Inferior parietal cortex (tissue), 1 donor: ENCODE measurements around the gene CDC25C.
A peak's percentile ranks its signal among the peaks of the same experiment; 100 is the strongest.
"Not testable (repeated sequence)": the region's sequence is repeated elsewhere in the genome, so short reads cannot be mapped to it uniquely, and the experiment has no call there.

Experiments
- DNase-seq: peaks from one replicate; pipeline ENCODE4 v3.0.0-alpha.2; 2016; ENCODE audit errors: extremely low spot score

CDC25C gene

DNA sequence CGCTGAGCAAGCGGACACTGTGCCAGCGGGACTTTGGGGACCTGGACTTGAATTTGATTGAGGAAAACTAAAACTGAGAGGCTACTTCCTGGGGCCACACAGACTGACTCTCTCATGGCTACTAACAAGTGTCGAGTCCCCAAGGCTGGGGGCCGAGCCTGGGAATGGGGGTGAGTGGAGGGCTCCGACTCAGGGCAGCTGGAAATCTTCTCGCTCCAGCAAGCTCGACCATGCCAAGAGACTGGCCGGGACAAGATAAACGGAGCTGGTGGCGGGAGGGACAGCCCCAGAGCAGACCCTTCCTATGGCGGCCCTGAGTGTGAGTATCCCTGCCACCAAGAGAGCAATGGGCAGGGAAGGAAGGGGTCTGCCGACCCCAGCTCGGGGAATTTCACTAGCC lies 15.3 kb upstream of the CDC25C start:
- no peak for DNase-seq

DNA sequence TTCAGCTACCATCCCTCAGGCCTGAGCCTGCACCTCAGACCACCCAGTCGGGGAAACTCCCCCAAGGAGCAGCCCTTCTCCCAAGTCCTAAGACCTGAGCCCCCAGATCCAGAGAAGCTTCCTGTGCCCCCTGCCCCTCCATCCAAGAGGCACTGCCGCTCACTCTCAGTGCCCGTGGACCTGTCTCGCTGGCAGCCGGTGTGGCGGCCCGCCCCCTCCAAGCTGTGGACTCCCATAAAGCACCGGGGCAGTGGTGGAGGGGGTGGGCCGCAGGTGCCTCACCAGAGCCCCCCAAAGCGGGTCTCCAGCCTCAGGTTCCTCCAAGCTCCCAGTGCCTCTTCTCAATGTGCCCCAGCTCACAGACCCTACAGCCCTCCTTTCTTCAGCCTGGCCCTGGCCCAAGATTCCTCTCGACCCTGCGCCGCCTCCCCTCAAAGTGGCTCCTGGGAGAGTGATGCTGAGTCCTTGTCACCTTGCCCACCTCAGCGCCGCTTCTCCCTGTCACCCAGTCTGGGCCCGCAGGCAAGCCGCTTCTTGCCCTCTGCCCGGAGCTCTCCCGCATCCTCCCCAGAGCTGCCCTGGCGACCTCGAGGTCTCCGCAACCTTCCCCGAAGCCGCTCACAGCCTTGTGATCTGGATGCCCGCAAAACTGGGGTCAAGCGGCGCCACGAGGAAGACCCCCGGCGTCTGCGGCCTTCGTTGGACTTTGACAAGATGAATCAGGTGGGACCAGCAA lies 13.5 kb upstream of the CDC25C start:
- no peak for DNase-seq

DNA sequence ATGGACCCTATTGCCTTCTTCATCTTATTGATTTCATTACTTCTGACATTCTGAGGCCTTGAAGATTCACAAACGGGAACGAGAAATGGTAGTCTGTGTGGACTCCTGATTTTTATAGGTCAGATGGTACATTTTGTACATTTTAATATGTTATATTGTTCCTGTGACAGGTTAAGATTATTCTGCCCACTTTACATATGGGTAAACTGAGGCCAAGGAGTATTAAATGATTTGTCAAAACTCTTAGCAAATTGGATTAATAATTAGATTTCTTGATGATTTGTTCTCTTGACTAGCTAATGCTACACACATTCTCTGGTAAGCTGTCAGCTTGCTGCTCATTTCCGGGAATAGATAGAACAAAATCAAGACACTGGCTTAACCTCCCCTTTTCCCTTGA lies 8.4 kb upstream of the CDC25C start:
- no peak for DNase-seq

DNA sequence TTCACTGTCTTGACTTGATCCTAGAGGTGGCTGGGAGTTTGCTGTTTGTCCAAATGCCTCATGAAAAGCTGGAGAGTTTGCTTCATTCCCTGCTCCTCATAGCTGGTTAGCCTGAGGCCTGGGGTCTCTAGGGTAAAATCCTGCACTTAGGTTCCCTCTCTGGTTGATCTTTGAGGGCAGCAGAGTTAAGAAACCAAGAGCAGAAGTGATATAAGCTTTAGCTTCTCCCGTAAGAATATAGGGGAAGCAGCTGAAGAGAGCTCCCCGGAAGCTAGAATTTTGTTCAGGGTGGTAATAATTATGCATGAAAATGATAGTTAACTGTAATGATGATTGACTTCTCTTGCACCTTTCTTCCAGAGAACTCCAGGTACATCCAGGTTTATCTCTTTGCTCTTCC lies 7.9 kb upstream of the CDC25C start:
- DNase-seq = no peak

DNA sequence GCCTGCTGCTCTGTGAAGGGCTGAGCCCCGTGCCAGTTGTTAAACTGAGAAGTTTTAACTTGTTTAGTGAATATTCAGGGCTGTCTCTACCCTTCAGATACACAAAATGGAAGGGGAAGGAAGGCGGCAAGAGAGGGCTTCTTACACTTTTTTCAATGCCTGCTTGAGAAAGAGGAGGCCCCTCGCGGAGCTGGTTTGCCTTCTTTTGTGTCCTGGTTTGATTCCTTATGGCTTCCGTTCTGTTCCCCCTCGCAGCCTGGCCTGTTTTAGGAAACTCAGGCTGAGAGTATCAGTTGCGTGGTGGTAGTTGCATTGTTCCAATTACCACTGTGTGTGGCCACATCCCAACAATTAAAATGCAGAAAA lies 7.5 kb upstream of the CDC25C start:
- DNase-seq = no peak

DNA sequence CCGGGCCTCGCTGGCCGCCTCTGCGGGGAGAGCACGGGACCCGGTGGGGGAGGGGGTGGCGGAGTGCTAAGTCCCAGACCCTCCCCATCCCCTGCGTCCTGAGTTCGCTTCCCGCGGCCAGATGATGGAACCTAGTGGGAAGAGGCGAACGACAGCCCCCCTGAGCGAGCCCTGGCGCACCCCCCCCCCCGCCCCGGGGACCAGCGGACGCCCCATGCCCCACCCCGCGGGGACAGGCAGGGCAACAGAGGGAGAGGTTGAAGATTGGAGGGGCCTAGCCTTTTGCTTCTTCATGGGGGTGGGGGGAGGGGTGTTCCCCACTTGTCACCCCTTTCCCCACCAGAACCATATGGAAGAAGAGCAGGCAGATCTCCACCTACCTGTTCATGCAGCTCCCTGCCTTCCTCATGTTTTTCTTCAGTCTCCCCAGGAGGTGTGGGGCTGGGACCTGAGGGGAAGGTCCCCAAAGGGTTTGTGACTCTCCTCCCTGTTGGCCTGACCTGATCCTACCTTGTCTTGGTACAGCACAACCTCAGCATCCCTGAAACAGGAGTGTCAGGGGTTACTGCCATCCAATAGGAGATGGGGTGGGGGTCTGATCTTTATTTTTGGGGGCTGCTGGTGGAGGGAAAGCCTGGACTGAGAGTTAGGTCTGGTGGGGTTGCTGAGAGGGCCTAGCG lies 6.9 kb upstream of the CDC25C start:
- DNase-seq = no peak

DNA sequence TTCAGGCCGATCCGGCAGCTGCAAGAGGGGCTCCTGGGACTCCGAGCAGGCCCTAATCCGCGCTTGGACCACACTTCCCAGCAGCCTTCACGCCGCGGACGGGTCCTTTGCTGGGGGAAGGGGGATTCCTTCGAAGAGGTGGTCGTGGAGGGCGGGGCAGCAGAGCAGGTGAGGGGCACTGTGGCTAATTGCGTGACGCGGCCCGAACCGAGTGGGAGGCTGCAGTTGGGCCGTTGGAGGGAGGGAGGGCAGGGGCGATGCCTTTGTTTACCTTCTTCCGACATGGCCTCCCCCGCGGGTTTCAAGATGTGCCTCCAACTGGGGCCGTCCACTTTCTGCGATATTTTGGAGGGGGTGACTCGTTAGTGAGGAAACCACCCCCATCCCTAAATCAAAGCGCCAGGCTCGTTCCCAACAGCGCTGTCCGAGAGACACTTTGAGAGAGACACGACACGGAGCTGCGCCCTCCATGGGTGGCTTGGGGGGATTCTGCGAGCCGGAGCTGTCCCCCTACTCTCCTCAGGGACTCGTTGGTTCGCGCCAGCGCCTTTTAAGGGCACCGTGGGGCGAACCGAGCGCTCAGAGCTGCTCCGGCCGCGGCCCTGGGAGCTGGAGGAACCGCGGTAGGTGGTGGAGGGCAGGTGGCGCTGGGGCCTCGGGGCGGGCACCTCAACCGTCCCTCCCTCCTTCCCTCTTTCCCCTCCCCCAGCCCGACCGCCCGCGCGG lies 6.2 kb upstream of the CDC25C start, which contains the start of gene FAM53C:
TSS of gene FAM53C (plus strand) at position 582 of the 726 bp plus-strand sequence. CDS start 3,070 bp downstream, outside the sequence.
- DNase-seq = peak; percentile 93

DNA sequence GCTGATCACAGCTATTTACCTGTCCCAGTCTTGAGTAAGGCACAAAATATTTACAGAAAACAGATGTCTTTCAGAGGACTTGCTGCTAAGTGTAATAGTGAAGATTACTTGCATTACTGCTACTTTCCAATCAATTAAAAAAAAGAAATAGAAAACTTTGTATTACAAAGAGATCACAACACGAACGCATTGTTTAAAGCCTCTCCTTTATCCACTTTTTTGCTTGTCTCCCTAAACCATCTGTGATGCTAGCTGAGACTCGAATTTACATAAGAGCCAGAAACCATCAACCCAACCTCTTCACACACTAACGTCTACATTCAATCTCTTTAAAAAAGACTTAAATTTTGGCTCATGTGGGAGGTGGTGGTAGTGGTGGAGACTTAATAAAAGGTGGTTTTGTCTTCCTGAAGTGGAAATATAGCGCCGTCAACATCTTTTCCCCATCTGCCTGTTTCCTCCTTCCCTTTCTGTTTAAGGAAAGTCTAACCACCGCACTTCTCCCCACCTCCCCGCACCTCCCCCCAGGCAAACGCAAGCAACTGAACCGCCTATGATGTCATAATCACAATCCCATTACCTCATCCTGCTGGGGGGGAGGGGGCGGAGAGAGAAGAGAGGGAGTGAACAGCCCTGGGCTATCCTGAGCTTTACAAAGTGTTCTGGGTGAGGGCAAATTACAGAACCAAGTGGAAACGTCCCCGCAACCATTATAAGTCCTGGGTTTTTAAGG lies 5.5 kb upstream of the CDC25C start:
- DNase-seq = peak; percentile 90

DNA sequence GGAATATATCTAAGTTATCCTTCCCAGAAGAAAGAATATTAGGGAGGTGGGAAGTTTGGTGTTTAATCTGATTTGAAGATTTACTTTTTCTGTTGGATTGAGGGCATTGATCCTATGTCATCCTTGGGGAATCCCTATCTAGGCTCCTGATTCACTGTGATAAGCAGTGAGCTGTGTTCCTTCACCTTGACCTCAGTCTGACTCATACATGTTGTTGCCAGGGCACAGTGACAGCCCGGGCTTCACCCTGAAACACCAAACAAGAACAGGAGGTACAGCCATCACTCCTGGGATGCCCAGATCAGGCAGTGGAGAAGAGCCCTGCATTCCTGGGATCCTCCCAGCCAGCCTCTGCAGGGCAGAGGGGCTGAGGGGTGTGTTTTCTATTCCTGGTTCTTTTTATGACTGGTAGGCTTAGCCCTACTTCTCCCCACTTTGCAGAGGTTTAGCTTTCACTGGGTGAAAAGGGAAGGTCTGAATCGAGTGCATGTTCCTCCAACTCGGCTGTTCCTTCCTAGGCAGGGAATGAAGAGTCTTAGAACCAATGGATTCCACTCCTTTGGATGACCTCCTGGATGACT lies 3.4 kb upstream of the CDC25C start:
- no peak for DNase-seq

DNA sequence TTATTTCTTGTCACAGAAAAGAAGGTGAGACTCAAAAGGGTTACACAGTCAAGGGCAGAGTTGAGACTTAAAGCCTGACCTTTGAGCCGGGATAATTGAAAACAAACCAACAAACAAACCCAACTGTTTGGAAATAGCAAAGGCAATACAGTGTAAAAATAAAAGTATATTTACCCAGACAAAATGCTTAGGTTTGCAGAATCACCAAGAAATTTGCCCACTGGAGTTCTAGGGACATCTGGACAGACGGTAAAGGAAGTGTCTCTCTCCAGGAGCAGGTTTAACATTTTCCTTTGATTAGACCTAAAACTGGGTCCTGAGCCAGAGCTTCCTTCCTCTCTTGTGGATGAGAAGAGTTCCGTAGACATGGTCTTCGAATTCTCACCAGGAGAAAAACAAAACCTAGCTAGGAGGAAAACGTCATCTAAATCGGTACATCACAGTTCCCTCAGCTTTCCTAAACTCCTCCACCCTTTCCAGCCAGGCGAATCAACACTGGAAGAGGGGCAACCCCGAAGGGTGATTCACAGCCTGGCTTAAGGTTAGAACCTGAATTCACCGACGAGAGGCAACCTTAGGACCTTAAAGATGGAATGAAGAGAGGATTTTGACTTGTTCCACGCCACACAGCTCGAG lies 673 bp downstream of the CDC25C start:
- DNase-seq = no peak

DNA sequence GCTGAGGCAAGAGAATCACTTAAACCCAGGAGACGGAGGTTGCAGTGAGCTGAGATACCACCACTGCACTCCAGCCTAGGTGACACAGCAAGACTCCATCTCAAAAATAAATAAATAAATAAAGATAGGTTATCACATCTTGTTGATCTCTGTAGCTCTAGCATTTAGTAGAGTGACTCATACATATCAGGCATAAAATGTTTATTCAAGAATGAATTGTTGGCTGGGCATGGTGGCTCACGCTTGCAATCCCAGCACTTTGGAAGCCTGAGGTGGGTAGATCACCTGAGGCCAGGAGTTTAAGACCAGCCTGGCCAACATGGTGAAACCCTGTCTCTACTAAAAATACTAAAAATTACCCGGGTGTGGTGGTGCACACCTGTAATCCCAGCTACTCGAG lies 13.4 kb downstream of the CDC25C start:
- not testable (repeated sequence) for DNase-seq

DNA sequence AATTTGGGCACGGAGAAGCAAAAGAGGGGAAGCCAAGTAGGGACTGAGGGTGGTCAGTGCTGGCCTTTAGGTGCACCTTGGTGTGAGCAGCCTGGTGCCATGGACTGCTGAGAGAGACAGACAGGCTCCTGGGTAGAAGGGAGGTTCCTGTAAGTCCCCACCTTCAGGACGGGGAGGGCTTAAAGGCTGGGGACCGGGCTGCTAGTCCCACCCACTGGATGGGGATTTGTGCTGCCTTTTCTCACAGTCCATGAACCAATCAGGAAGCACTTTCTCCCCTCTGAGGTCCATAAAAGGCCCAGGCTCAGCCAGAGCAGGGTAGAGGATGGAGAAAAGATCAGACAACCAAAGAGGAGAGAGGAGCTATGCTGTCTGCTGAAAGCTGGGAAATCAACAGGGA lies 15.2 kb downstream of the CDC25C start:
- no peak for DNase-seq

DNA sequence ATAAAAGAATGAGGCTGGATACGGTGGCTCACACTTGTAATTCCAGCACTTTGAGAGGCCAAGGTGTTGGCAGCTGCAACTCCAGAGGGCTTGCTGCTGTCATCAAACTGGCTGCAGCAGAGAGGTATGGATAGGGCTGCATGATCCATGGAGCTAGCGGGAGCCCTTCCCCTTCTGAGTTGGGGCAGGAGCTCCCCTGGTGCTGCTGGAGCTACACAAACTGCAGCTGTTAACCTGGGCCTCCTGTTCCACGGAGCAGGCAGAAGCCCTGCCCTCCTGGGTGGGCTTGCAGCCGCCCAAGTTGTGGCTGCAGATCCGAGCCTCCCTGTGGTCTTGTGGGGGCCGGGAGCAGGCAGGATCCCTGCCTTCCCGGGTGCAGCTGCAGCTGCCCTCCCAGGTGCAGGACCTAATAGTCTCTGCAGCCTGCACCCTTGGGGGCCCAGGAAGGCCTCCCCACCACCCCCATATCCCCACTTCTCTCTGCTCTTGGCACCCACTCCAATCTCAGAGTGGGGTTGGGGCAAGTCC lies 15.8 kb downstream of the CDC25C start:
- no peak for DNase-seq

DNA sequence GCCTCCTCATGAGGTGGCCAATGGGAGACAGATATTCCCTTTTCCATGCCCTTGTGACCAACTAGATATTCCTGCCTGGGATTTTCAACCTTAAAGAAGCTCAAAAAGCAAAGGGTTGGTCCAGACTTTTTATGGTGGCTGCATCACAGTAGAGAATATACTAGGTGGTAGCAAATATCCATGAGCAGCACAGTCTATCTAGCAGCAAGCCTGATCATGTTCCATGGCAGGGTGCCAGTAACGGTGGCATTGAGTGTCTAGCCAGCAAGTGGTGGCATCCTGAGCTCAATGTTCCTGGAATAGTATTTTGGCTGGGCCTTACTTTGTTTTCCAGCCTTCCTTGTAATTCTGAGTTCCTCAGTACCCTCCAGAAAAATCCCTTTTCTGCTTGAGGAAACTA lies 25.8 kb downstream of the CDC25C start:
- DNase-seq = no peak

DNA sequence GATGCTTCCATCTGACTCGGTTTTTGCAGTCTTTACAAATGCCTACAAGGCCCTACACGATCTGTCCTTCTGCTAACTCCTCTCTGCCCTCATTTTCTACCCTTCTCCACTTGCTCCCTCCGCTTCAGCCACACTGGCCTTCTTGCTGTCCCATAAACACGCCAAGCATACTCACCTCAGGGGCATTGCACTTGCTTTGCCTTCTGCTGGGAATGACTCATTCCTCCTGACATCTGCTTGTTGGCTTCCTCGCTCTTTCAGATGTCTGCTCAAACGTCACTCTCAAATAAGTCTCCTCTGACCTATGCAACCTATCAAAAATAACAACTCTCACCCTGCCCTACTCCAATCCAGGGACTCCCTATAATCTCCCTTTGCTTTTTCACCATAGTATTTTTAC lies 28.2 kb downstream of the CDC25C start:
- no peak for DNase-seq

DNA sequence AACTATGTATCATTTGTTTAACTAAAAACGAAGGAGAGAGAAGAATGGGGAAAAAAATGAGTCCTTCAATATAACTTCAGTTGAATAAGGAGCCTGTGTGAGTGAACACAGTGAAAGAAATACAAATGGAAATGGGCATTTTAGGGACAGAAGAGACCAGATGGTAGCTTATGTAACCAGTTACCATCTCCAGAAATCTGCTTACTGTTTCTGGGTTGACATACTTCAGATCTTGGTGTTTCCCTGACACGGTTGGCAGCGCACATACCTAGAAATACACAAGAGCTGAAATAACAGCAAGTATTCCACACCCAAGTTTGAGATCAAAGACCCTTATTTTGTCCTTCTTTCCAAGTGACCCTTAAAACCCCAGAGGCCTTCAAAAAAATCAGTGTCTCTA lies 42.3 kb downstream of the CDC25C start:
- peak; percentile 60 for DNase-seq

DNA sequence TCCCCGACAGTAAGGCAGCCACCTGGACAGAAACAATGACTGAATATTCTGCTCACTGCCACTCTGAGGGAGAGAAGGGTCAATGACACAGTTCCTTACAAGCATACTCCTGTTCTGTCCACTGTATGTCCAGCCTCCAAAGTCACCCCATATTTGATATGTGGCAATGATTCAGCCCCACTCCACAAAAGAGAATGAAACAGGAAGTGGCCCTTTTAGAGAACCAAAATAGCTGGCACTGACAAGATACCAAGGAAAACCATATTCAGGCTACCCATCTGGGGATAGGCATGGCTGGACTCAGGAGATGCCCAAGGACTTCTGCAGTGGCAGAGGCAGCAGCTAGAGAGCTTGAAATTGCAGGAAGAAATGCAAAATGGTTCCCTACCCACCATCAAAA lies 44.4 kb downstream of the CDC25C start:
- DNase-seq = no peak

DNA sequence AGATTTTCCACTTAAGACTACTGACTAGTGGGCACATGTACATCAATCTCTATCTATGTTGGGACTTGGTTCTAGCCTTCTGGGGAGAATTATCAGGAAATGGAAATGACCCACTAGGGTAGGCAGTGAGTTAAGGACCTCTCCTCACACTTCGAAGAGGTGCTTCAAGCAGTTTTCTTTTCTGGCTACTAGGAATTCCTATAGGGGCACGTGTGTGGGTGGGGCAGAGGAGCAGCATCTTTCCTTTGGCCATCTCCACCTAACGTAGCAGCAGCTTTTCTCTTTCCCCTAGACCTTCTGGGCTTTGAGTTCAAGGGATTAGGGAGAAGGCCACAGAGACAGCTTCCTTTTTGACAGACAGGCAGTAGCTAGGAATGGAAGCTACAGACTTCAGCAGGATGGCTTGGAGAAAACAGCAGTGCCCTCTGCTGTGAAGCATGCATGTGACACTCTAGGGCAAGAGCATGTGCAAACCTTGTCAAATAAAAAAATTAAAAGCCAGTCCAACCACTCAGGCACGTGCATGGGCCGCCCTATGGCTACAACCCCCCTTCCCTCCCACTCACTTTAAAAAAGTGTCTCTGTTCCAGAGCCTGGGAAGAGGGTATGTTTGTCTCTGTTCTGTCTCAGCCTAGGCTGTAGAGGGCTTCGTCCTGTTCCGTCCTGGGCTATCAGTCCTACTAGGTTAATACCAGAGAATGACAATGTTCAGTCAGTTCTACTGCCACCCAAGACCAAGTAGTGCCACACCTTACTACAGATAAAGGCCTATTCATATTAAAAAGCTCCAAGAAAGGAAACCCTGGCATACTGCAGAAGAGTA lies 48.5 kb downstream of the CDC25C start:
- no peak for DNase-seq

DNA sequence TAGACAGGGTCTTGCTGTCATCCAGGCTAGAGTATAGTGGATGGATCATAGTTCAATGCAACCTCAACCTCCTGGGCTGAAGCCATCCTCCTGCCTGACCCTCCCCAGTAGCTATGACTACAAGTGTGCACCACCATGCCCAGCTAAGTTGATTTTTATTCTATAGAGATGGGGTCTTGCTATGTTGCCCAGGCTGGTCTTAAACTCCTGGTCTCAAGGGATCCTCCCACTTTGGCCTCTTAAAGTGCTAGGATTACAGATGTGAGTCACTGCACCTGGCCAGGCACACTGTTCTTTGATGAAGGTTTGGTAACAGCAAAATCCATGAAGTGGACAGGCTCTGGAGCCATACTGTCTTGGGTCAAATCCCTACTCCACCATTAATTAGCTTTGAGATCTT lies 50.7 kb downstream of the CDC25C start:
- DNase-seq = no peak

DNA sequence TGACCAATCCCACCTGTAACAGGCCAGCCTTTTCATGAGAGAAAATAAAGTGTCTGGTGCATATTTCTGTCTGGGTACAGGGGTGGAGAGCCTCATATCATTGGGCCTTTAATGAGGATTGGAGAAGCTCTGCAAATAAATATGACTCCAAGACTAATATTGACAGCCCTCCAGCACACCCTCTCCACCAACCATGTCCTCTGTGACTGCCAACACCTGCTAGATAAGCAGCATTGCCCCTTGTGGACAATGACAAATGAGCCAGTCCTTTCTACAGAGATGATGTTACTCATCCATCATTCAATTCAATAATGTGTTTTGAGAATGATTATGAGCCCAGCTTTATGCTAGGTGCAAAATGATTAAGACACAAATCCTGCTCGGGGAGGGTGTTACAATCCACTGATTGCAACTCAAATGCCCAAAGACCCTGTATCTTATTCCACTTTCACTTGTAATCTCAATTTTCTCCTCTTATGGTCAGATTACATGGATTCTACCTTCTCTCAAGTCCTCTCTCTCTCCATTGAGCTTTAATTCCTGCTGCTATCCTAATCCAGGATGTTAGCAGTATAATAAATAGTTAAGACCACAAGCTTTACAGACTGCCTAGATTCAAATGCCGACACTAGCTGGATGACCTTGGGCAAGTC lies 55.1 kb downstream of the CDC25C start:
- DNase-seq = no peak
